WERI-Rb-1 (cell line): ENCODE results near the gene MACROD1.

Experiments
- DNase-seq: peaks from one replicate; pipeline ENCODE4 v3.0.0-alpha.2; 2020
- H3K27ac ChIP-seq: fragments of 250-450 bp; sonication (Bioruptor Pico); 2 replicates; pipeline ENCODE4 v1.5.1; 2020; ENCODE audit warnings: mild to moderate bottlenecking, moderate library complexity
- H3K27me3 ChIP-seq: fragments of 250-450 bp; sonication (Bioruptor Pico); 2 replicates; pipeline ENCODE4 v1.5.1; 2021; ENCODE audit warnings: mild to moderate bottlenecking, low read depth, moderate library complexity; ENCODE audit not compliant: insufficient read depth, severe bottlenecking
- H3K36me3 ChIP-seq: fragments of 250-450 bp; sonication (Bioruptor Pico); 2 replicates; pipeline ENCODE4 v1.5.1; 2020; ENCODE audit warnings: mild to moderate bottlenecking, moderate library complexity
- H3K4me3 ChIP-seq: 2 replicates; pipeline ENCODE4 v1.5.1; 2011; ENCODE audit warnings: low read depth, mild to moderate bottlenecking, control low read depth, low read length
- H3K9me3 ChIP-seq: fragments of 250-450 bp; sonication (Bioruptor Pico); 2 replicates; pipeline ENCODE4 v1.5.1; 2021; ENCODE audit warnings: mild to moderate bottlenecking, moderate library complexity; ENCODE audit not compliant: severe bottlenecking
- CTCF ChIP-seq: IDR thresholded peaks from 2 replicates; pipeline ENCODE4 v1.5.1; 2011; ENCODE audit warnings: low read depth, mild to moderate bottlenecking, control low read depth, inconsistent platforms, low read length

Gene MACROD1

GRCh38 chr11:64084951-64085710 lies 80.8 kb downstream of the MACROD1 start:
- no peak overlapping the region for H3K4me3 ChIP-seq
- no peaks in the 10 kb centered on the region for H3K9me3 ChIP-seq
- no peak overlapping the region for H3K27ac ChIP-seq
- no peak for TF ChIP-seq CTCF
- no peaks in the 10 kb centered on the region for H3K27me3 ChIP-seq
- H3K36me3 ChIP-seq: no peaks in the 10 kb centered on the region
- DNase-seq: peak; percentile 54

GRCh38 chr11:64084146-64084950 lies 81.6 kb downstream of the MACROD1 start:
- H3K36me3 ChIP-seq: no peaks in the 10 kb centered on the region
- DNase-seq: no peak
- no peak for TF ChIP-seq CTCF
- no peak overlapping the region for H3K27ac ChIP-seq
- H3K4me3 ChIP-seq: no peak overlapping the region
- no peaks in the 10 kb centered on the region for H3K9me3 ChIP-seq
- H3K27me3 ChIP-seq: no peaks in the 10 kb centered on the region

- Histone ChIP-seq H3K27me3 (no peaks in the 10 kb centered on the region), H3K9me3 (no peaks in the 10 kb centered on the region), H3K36me3 (no peaks in the 10 kb centered on the region), H3K27ac (no peak overlapping the region), H3K4me3 (no peak overlapping the region)
- TF ChIP-seq CTCF: no peak
- DNase-seq: no peak
Observed at GRCh38 chr11:64083398-64084080, 82.4 kb downstream of the MACROD1 start.

GRCh38 chr11:64081745-64082442 lies 84.0 kb downstream of the MACROD1 start:
- H3K27ac ChIP-seq: no peak overlapping the region
- no peak for DNase-seq
- TF ChIP-seq CTCF: no peak

DNA sequence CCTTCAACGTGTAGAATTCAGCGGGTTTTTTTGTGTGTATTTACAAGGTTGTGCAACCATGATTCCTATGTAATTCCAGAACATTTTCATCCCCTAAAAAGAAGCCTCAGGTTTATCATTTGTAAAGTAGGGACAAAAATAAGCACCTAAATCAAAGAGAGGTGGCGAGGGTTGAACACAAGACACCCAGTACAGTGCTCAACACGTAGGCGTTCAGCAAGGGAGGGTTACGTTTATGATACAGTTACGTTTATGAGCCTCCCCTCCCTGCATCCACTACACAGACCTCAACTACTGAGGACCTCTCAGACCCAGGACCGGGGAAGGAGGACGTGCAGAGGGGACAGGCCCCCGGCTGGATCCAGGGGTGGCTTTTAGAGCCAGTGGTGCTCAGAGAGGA lies 85.5 kb downstream of the MACROD1 start:
- DNase-seq: no peak
- no peak for TF ChIP-seq CTCF
- Histone ChIP-seq H3K4me3 (no peak overlapping the region), H3K9me3 (no peaks in the 10 kb centered on the region), H3K27me3 (no peaks in the 10 kb centered on the region), H3K36me3 (no peaks in the 10 kb centered on the region), H3K27ac (no peak overlapping the region)

More at GRCh38 chr11:64081745-64082442, 84.0 kb downstream of the MACROD1 start:
- Histone ChIP-seq H3K4me3 (no peak overlapping the region), H3K36me3 (no peaks in the 10 kb centered on the region), H3K27me3 (no peaks in the 10 kb centered on the region), H3K9me3 (no peaks in the 10 kb centered on the region)
